ENCODE measurements around the gene VAPB. TPM values are rescaled to one million over a fixed set of nuclear protein-coding genes. Genes with fewer than 3 reads are reported as not detected.

Gene VAPB
- total RNA-seq, 4 donors from 2014 or later = 10.9 to 20.4 (median 17.9) TPM

DNA sequence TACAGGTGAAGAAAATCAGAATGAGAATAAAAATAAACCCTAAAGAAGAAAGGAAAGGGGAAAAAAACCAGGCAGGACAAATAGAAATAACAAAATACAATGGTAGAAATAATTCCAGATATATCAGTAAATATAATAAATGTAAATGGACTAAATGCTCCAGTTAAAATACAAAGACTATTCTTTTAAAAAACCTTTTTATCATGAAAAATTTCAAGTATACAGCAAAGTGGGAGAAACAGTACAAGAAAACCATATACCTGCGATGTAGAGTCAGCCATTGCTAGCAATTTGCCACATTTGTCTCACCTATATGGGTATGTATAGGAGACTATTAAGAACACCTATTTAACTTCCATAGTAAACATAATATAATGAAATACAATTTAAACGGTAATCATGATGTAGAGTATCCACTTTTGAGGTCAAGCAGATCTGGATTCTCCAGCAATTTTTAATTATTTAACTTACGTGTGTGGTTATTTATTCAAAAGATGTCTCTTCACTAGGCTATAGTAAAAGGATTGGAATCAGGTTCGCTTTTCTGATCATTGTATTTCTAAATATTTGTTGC is 914 bp upstream of the VAPB start:
- WGBS = 74% methylated on average over 4 of the region's 4 CpGs
- peaks cover 20% of the 10 kb centered on the region for H3K4me1 ChIP-seq
- DNase-seq (ENCODE audit: low spot score in 2 of 2) = no peak
- TF ChIP-seq EP300 (IDR thresholded peaks at IDR 0.05) = no peak
- no peak for TF ChIP-seq POLR2AphosphoS5 (IDR thresholded peaks at IDR 0.05)
- H3K27me3 ChIP-seq = peaks cover 4% of the 10 kb centered on the region
- peak overlapping the region; percentile 69 for H3K4me3 ChIP-seq
- H3K9me3 ChIP-seq = no peaks in the 10 kb centered on the region
- no peaks in the 10 kb centered on the region for H3K36me3 ChIP-seq
- H3K27ac ChIP-seq = no peak overlapping the region

DNA sequence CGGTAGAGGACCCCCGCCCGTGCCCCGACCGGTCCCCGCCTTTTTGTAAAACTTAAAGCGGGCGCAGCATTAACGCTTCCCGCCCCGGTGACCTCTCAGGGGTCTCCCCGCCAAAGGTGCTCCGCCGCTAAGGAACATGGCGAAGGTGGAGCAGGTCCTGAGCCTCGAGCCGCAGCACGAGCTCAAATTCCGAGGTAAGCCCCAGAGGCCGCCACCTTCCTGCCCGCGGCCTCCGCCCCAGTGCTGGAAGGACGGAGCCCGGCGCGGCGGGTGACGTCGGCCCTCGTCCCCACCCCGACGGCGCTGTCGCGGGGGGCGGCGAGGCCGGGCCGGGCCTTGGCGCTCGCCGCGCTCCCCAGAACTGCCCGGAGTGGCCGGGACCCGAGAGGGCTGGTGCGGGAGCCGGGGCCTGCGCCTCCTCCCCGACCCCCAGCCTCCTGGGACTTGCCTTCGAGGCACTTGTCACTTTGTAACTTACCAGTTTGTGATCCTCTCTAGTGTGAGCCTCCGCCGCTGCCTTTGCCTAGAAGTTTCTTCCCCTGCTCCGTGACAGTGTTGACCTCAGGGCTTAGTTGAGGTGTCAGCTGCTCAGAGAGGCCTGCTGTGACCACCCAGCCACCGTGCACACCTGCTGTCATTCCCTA is 417 bp downstream of the VAPB start:
- no peaks in the 10 kb centered on the region for H3K9me3 ChIP-seq
- peak overlapping the region; percentile 90 for H3K27ac ChIP-seq
- TF ChIP-seq, protein P1, sequence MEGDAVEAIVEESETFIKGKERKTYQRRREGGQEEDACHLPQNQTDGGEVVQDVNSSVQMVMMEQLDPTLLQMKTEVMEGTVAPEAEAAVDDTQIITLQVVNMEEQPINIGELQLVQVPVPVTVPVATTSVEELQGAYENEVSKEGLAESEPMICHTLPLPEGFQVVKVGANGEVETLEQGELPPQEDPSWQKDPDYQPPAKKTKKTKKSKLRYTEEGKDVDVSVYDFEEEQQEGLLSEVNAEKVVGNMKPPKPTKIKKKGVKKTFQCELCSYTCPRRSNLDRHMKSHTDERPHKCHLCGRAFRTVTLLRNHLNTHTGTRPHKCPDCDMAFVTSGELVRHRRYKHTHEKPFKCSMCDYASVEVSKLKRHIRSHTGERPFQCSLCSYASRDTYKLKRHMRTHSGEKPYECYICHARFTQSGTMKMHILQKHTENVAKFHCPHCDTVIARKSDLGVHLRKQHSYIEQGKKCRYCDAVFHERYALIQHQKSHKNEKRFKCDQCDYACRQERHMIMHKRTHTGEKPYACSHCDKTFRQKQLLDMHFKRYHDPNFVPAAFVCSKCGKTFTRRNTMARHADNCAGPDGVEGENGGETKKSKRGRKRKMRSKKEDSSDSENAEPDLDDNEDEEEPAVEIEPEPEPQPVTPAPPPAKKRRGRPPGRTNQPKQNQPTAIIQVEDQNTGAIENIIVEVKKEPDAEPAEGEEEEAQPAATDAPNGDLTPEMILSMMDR (IDR thresholded peaks at IDR 0.05) = no peak
- TF ChIP-seq EP300 (IDR thresholded peaks at IDR 0.05) = no peak
- TF ChIP-seq POLR2AphosphoS5 (IDR thresholded peaks at IDR 0.05) = no peak
- TF ChIP-seq POLR2A (IDR thresholded peaks at IDR 0.05) = no peak
- H3K4me1 ChIP-seq = peaks cover 24% of the 10 kb centered on the region
- 1% methylated on average over 13 of the region's 56 CpGs for WGBS
- H3K4me3 ChIP-seq = peak overlapping the region; percentile 69
- DNase-seq (ENCODE audit: low spot score in 2 of 2) = peak in 1 of 2 donors; percentile 72
- peaks cover 4% of the 10 kb centered on the region for H3K27me3 ChIP-seq
- no peaks in the 10 kb centered on the region for H3K36me3 ChIP-seq

DNA sequence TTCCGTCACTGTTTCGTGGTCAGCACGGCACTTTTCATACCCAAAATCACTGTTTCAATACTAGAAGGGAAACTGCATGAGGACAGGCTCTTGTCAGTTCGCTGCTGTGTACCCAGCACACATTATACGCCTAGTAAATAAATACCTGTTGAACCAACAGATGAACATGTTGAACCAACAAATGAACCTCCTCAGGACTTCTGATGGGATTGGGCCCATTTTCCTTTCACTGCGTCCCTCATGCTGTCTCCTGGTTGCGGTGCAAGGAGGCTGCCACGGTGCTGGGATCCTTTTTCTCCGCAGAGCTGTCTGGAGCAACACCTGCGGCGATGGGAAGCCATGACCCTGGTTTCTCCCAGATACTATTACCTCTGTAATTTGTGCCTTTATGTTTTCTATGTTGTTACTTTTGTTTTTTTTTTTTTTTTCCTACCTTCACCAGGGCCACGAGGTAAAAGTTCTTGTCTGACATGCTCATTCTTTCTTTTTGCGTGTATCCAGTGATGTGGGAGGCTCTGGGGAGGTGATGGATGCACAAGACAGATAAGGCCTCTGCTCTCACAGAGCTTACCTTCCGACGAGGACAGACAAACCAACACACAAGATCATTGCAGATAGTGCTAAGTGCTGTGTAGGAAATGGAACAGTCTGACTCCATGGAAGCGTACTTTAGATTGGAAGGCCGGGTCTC is 1.1 kb downstream of the VAPB start:
- H3K27ac ChIP-seq = peak overlapping the region; percentile 90
- peaks cover 24% of the 10 kb centered on the region for H3K4me1 ChIP-seq
- H3K27me3 ChIP-seq = peaks cover under 1% of the 10 kb centered on the region
- TF ChIP-seq POLR2AphosphoS5 (IDR thresholded peaks at IDR 0.05) (no peak), POLR2A (IDR thresholded peaks at IDR 0.05) (no peak), EP300 (IDR thresholded peaks at IDR 0.05) (no peak)
- TF ChIP-seq, protein P1 (IDR thresholded peaks at IDR 0.05) = no peak
- H3K9me3 ChIP-seq = no peaks in the 10 kb centered on the region
- no peaks in the 10 kb centered on the region for H3K36me3 ChIP-seq
- DNase-seq (ENCODE audit: low spot score in 2 of 2) = no peak
- WGBS = 78% methylated on average over 17 of the region's 17 CpGs
- peak overlapping the region; percentile 69 for H3K4me3 ChIP-seq

DNA sequence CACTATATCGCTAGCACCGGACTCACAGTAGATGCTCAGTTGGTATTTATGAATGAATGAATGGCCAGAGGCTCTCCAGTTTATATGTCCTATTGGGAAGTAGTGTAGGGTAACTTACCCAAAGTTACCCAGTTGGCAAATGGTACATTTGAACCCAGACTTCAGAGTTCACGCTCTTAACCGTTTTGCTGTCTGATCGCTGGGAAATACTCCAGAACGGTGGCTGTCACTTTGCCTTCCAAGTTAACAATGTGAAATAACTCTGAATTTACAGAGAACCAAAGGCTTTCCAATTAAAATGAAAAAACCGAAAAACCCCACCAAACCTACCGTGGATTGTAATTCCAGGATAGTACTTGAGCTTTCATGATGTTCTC is 1.6 kb downstream of the VAPB start:
- Histone ChIP-seq H3K36me3 (no peaks in the 10 kb centered on the region), H3K27me3 (no peaks in the 10 kb centered on the region), H3K4me1 (peaks cover 24% of the 10 kb centered on the region), H3K4me3 (peak overlapping the region; percentile 69), H3K9me3 (no peaks in the 10 kb centered on the region), H3K27ac (no peak overlapping the region)
- DNase-seq (ENCODE audit: low spot score in 2 of 2) = no peak
- WGBS = 96% methylated on average over 8 of the region's 8 CpGs
- TF ChIP-seq, protein P1 (IDR thresholded peaks at IDR 0.05) = no peak
- TF ChIP-seq POLR2AphosphoS5 (IDR thresholded peaks at IDR 0.05) (no peak), POLR2A (IDR thresholded peaks at IDR 0.05) (no peak), EP300 (IDR thresholded peaks at IDR 0.05) (no peak)

DNA sequence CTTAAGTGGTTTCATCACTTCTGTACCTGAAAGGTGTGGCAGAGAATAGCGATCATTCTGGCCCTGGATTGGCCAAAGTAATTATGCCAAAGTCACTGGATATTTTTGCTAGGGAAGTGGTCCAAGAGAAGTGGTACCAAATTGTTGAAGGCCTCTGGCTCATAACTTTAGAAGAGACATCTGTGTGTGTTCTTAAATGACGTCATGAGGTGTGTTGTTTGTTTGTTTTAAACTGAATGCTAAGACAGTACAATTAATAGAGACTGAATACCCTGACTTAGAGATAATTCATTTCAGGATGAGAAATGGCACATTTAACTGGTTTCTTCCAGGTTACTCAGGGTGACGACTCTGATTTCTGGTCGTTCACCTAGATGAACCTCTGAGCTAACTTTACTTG is 3.3 kb downstream of the VAPB start:
- TF ChIP-seq EP300 (IDR thresholded peaks at IDR 0.05) (no peak), POLR2A (IDR thresholded peaks at IDR 0.05) (no peak), POLR2AphosphoS5 (IDR thresholded peaks at IDR 0.05) (no peak)
- TF ChIP-seq, protein P1 (IDR thresholded peaks at IDR 0.05) = no peak

More for the DNA sequence above, 3.3 kb downstream of the VAPB start:
- Histone ChIP-seq H3K4me1 (peaks cover 24% of the 10 kb centered on the region), H3K9me3 (no peaks in the 10 kb centered on the region), H3K27ac (no peak overlapping the region), H3K27me3 (no peaks in the 10 kb centered on the region), H3K36me3 (no peaks in the 10 kb centered on the region), H3K4me3 (no peak overlapping the region)
- no peak for DNase-seq (ENCODE audit: low spot score in 2 of 2)
- 84% methylated on average over 4 of the region's 4 CpGs for WGBS
